Choroid plexus epithelial cell (primary cell): Measurements from ENCODE around the gene RAD18.

Experiments used
- DNase-seq: peaks from one replicate; pipeline ENCODE4 v3.0.0-alpha.2; 2010; ENCODE audit warnings: low read depth
- H3K4me3 ChIP-seq: 2 replicates; pipeline ENCODE4 v1.5.1; 2011; ENCODE audit warnings: low read depth, mild to moderate bottlenecking, control low read depth, low read length, moderate library complexity
- TF ChIP-seq, protein P1 (sequence below): conservative IDR thresholded peaks from 2 replicates; pipeline ENCODE4 v1.5.1; 2011; ENCODE audit warnings: low read depth, mild to moderate bottlenecking, control low read depth, inconsistent platforms, low read length, moderate library complexity

The RAD18 gene

GRCh38 chr3:8967553-8967952 is 4.3 kb upstream of the RAD18 start:
- H3K4me3 ChIP-seq, result no peak overlapping the region
- DNase-seq, result no peak
- TF ChIP-seq, protein P1, sequence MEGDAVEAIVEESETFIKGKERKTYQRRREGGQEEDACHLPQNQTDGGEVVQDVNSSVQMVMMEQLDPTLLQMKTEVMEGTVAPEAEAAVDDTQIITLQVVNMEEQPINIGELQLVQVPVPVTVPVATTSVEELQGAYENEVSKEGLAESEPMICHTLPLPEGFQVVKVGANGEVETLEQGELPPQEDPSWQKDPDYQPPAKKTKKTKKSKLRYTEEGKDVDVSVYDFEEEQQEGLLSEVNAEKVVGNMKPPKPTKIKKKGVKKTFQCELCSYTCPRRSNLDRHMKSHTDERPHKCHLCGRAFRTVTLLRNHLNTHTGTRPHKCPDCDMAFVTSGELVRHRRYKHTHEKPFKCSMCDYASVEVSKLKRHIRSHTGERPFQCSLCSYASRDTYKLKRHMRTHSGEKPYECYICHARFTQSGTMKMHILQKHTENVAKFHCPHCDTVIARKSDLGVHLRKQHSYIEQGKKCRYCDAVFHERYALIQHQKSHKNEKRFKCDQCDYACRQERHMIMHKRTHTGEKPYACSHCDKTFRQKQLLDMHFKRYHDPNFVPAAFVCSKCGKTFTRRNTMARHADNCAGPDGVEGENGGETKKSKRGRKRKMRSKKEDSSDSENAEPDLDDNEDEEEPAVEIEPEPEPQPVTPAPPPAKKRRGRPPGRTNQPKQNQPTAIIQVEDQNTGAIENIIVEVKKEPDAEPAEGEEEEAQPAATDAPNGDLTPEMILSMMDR, result no peak

GRCh38 chr3:8966820-8967348 is 3.6 kb upstream of the RAD18 start:
- no peak overlapping the region for H3K4me3 ChIP-seq
- TF ChIP-seq, protein P1, result no peak
- no peak for DNase-seq

DNA sequence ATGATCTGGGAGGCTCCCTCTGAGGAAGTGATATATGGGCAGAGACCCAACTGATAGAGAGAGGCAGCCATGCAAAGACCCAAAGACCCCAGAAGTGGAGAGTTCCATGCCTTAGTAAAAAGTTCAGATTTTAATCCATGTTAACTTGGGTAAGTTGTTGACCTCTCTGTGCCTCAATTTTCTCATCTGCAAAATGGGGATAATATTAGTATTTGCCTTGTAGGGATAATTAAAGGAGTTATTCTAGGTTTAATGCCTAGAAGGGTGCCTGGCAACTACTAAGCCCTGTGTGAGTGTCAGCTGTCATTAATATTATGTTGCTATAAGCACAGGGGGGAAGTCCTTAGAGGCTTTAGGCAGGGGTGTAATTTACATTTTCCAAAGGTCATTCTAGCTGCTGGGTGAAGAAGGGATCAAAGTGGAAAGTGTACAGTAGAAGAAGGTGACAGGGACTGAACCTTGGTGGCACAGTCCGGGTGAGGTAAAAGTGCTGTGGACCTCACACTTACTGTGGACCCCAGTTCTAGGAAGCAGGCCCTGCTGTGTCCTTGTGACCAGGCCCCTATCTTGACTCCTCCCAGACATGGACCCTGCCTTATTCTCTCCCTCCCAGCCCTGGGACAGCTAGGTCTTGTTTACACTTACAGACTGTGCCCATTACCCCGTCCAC is 3.0 kb upstream of the RAD18 start:
- no peak for DNase-seq
- H3K4me3 ChIP-seq, result no peak overlapping the region

GRCh38 chr3:8964436-8965370 is 1.4 kb upstream of the RAD18 start:
- no peak for DNase-seq
- TF ChIP-seq, protein P1, result no peak
- H3K4me3 ChIP-seq, result no peak overlapping the region

More for the DNA sequence above, 3.0 kb upstream of the RAD18 start:
- TF ChIP-seq, protein P1, result no peak

DNA sequence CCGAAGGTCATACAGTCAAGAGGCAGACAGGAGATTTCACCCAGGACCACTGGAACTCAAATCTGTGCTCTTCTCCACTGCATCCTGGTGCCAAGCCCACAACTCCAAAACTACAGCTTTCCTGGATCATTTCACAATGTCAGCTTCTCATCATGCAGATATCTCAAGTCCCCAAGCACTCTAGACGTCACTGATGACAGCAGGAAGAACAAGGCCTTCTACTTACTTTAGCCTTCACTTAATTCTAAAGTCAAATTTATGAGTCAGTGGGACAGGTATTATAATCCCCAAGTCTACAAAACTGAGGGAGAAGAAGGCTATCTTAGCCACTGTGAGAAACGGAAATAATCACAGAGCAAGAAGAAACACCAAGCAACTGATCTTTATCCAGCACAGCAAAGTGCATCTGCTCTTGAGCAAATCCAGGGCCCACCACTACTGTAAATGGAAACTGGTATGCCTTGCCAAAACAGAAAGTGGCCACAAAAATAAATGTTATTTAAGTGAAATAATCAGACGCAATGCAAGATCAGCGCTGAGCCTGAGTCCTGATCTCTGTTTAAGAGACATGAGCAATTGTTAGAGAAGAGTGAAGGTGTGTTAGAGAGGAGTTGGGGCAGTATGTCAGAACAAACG is 928 bp downstream of the RAD18 start:
- peak overlapping the region; percentile 93 for H3K4me3 ChIP-seq
- TF ChIP-seq, protein P1, result no peak
- no peak for DNase-seq

DNA sequence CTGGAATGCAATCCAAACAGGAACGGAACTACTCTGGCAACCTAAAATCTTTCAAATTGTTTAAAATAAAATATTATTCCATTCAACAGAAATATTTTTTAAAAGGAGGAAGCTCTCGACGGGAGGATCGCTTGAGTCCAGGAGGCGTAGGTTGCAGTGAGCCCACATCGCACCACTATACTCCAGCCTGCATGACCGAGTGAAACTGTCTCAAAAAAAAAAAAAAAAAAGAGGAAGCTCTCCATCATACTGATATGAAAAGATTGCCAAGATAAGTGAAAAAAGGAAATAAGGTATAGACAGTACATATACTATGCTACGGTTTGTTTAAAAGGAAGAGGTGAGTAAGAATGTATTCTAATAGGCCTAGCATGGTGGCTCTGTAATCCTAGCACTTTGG is 3.6 kb downstream of the RAD18 start:
- DNase-seq, result no peak
- TF ChIP-seq, protein P1, result no peak
- H3K4me3 ChIP-seq, result no peak overlapping the region
